ENCODE measurements around the gene OR10C1. TPM values are rescaled to one million over a fixed set of nuclear protein-coding genes. Genes with fewer than 3 reads are reported as not detected.

The OR10C1 gene
- total RNA-seq, 1 experiment from 2014 or later = not detected

GRCh38 chr6:29425075-29425474, 14.0 kb upstream of the OR10C1 start:
- Histone ChIP-seq H2BK12ac (ENCODE audit: insufficient read length, low read depth, low read length) (no peak overlapping the region), H3K4me2 (ENCODE audit: insufficient read depth, insufficient read length, low read length) (no peak overlapping the region), H3K23me2 (ENCODE audit: insufficient read length, low read depth, low read length, poor library complexity, severe bottlenecking) (no peaks in the 10 kb centered on the region), H2AFZ (ENCODE audit: low read length) (no peak overlapping the region), H3K9ac (ENCODE audit: extremely low read depth, insufficient read length, low read length) (no peak overlapping the region), H2AK5ac (ENCODE audit: insufficient read length, low read length) (no peak overlapping the region), H2BK5ac (ENCODE audit: insufficient read length, low read length) (no peak overlapping the region), H4K20me1 (ENCODE audit: control insufficient read depth, insufficient read depth, insufficient read length) (no peaks in the 10 kb centered on the region), H3K27ac (ENCODE audit: insufficient read length, low read depth, low read length) (no peak overlapping the region), H3K4me1 (ENCODE audit: insufficient read depth, low read length) (peaks cover 3% of the 10 kb centered on the region; the same call in 1 of the 2 replicates), H3K4ac (ENCODE audit: low read depth, low read length) (no peak overlapping the region), H3K79me1 (ENCODE audit: insufficient read depth, low read depth, low read length, poor library complexity, severe bottlenecking) (no peaks in the 10 kb centered on the region), H3K9me3 (ENCODE audit: control insufficient read depth, low read depth, low read length) (no peaks in the 10 kb centered on the region), H3K79me2 (ENCODE audit: insufficient read depth, low read length) (no peaks in the 10 kb centered on the region), H2BK15ac (ENCODE audit: low read depth, low read length) (no peak overlapping the region), H3K27me3 (ENCODE audit: insufficient read depth, low read length) (no peaks in the 10 kb centered on the region), H3T11ph (ENCODE audit: low read length) (no peak overlapping the region), H2BK20ac (ENCODE audit: low read depth, low read length, poor library complexity, severe bottlenecking) (no peak overlapping the region), H4K91ac (ENCODE audit: insufficient read length, low read depth, low read length) (no peak overlapping the region), H3K23ac (ENCODE audit: insufficient read length, low read depth, low read length) (no peak overlapping the region), H3K56ac (ENCODE audit: insufficient read length, low read depth, low read length) (no peak overlapping the region), H3K14ac (ENCODE audit: insufficient read depth, low read length) (no peak overlapping the region), H3K18ac (ENCODE audit: insufficient read length, low read depth, low read length) (no peak overlapping the region), H4K5ac (ENCODE audit: insufficient read length, low read depth, low read length) (no peak overlapping the region), H2BK120ac (ENCODE audit: low read depth, low read length, poor library complexity, severe bottlenecking) (no peak overlapping the region), H4K8ac (replicated peaks; ENCODE audit: insufficient read length, low read depth, low read length) (no peak overlapping the region)
- DNase-seq = no peak
- no peak overlapping the region for H3K4me3 Mint-ChIP-seq
- no peaks in the 10 kb centered on the region; a peak in 2 of 5 replicates for H3K9me3 Mint-ChIP-seq
- H3K36me3 Mint-ChIP-seq (ENCODE audit: insufficient read depth in 1 of 3, low read depth in 3 of 3) = no peaks in the 10 kb centered on the region
- no CpG with 5 or more reads among the region's 1 CpG for WGBS (ENCODE audit: extremely low coverage, insufficient read length, low lambda C conversion rate)
- no peaks in the 10 kb centered on the region for H3K27me3 Mint-ChIP-seq (ENCODE audit: low read depth)
- no peak overlapping the region for H3K27ac Mint-ChIP-seq
- TF ChIP-seq CTCF (conservative IDR thresholded peaks at IDR 0.05) = no peak
- peaks cover 12 to 13% of the 10 kb centered on the region in 2 experiments for H3K4me1 Mint-ChIP-seq
